Measurements from ENCODE around the gene PARP9.

The PARP9 gene

DNA sequence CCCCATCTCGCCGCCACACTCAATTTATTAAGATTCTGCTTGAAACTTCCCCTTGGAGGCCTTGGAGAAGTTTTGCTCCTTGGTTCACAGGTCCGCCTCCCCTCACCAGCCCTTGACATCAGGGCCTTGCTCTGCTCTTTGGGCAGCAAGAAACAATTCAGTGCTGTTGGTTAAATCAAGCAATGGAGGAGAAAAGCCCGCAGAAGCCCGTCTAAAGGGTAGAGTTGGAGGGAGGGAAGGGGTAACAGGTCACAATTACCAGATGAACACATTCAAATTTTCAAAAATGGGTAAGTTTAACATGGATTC is 429 bp downstream of the PARP9 start:
- Histone ChIP-seq H3K27ac (replicated peaks) (peak overlapping the region; percentile 91), H3K4me3 (replicated peaks; ENCODE audit: insufficient read depth, low read length) (peak overlapping the region; percentile 70), H3K27me3 (ENCODE audit: insufficient read depth, poor library complexity, severe bottlenecking) (no peaks in the 10 kb centered on the region)
- DNase-seq (ENCODE audit: low read depth in 1 of 2, low spot score in 1 of 2): peak in 1 of 2 experiments; percentile 22
- TF ChIP-seq SPI1 (IDR thresholded peaks at IDR 0.05; ENCODE audit: borderline replicate concordance, low read depth): no peak
- TF ChIP-seq, protein P1, sequence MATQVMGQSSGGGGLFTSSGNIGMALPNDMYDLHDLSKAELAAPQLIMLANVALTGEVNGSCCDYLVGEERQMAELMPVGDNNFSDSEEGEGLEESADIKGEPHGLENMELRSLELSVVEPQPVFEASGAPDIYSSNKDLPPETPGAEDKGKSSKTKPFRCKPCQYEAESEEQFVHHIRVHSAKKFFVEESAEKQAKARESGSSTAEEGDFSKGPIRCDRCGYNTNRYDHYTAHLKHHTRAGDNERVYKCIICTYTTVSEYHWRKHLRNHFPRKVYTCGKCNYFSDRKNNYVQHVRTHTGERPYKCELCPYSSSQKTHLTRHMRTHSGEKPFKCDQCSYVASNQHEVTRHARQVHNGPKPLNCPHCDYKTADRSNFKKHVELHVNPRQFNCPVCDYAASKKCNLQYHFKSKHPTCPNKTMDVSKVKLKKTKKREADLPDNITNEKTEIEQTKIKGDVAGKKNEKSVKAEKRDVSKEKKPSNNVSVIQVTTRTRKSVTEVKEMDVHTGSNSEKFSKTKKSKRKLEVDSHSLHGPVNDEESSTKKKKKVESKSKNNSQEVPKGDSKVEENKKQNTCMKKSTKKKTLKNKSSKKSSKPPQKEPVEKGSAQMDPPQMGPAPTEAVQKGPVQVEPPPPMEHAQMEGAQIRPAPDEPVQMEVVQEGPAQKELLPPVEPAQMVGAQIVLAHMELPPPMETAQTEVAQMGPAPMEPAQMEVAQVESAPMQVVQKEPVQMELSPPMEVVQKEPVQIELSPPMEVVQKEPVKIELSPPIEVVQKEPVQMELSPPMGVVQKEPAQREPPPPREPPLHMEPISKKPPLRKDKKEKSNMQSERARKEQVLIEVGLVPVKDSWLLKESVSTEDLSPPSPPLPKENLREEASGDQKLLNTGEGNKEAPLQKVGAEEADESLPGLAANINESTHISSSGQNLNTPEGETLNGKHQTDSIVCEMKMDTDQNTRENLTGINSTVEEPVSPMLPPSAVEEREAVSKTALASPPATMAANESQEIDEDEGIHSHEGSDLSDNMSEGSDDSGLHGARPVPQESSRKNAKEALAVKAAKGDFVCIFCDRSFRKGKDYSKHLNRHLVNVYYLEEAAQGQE (IDR thresholded peaks at IDR 0.05; ENCODE audit: insufficient replicate concordance, low read depth): no peak
- TF ChIP-seq, protein P2, sequence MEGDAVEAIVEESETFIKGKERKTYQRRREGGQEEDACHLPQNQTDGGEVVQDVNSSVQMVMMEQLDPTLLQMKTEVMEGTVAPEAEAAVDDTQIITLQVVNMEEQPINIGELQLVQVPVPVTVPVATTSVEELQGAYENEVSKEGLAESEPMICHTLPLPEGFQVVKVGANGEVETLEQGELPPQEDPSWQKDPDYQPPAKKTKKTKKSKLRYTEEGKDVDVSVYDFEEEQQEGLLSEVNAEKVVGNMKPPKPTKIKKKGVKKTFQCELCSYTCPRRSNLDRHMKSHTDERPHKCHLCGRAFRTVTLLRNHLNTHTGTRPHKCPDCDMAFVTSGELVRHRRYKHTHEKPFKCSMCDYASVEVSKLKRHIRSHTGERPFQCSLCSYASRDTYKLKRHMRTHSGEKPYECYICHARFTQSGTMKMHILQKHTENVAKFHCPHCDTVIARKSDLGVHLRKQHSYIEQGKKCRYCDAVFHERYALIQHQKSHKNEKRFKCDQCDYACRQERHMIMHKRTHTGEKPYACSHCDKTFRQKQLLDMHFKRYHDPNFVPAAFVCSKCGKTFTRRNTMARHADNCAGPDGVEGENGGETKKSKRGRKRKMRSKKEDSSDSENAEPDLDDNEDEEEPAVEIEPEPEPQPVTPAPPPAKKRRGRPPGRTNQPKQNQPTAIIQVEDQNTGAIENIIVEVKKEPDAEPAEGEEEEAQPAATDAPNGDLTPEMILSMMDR (IDR thresholded peaks at IDR 0.05; ENCODE audit: insufficient read depth, low read length): no peak
- no peak for TF ChIP-seq GABPA (IDR thresholded peaks at IDR 0.05; ENCODE audit: low read depth)
- no peak for TF ChIP-seq POLR2AphosphoS5 (IDR thresholded peaks at IDR 0.05; ENCODE audit: low read depth)

DNA sequence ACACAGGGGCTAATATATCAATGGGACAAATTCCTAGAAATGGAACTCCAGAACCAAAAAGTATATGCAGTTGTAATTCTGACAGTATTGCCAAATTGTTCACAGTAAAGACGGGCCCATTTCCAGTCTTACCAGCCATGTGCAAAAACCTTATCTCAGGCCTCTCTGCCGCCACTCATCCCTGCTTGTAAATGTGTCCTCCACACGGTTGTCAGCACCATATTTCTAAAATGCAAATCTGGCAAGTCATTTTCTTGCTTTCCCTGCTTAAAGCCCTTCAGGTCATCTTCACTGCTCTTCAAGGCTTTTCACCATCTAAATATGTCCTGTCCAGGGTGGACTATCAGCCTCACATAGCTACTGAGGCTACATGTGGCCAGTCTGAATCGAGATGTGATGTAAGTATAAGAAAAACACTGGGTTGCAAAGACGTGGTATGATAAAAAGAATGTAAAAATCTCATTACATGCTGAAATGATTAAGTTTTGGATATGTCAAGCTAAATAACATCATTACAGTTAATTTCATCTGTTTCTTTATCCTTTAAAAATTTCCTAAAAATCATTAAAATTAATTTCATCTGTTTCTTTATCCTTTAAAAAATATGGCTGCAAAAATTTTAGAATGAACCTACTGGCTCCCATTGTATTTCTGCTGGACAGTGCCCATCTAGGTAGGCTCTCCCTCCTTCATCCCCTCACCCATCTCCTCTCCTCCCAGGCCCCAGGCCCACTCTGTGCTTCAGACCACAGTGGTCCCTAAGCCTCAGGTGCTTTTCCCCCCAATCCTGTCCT is 980 bp downstream of the PARP9 start:
- no peak for DNase-seq (ENCODE audit: low read depth in 1 of 2, low spot score in 1 of 2)
- Histone ChIP-seq H3K27me3 (ENCODE audit: insufficient read depth, poor library complexity, severe bottlenecking) (no peaks in the 10 kb centered on the region), H3K27ac (replicated peaks) (no peak overlapping the region), H3K4me3 (replicated peaks; ENCODE audit: insufficient read depth, low read length) (no peak overlapping the region; the same call in 1 of the 2 replicates)
- TF ChIP-seq POLR2AphosphoS5 (IDR thresholded peaks at IDR 0.05; ENCODE audit: low read depth) (no peak), GABPA (IDR thresholded peaks at IDR 0.05; ENCODE audit: low read depth) (no peak), SPI1 (IDR thresholded peaks at IDR 0.05; ENCODE audit: borderline replicate concordance, low read depth) (no peak)

DNA sequence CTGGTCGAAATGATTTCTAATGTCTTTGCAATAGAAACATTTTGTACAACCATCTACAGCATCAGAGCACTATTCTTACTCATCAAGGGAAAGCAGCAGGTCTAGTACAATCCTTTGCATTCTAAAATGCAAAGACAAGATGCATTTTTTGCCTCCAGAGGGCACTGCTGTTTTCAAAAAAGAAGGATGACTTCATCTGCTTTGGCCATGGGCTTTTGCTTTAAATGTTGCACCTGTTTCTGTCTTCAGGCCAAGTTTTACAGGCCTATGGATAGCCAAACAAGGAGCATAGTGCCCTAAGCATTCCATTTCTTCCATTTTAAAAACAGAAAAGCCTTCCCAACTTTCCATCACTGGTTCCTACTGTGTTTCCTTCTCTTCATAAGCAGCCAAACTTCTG is 3.4 kb downstream of the PARP9 start:
- DNase-seq (ENCODE audit: low read depth in 1 of 2, low spot score in 1 of 2): peak in 1 of 2 experiments; percentile 60
- Histone ChIP-seq H3K27ac (replicated peaks) (no peak overlapping the region), H3K4me3 (replicated peaks; ENCODE audit: insufficient read depth, low read length) (no peak overlapping the region), H3K27me3 (ENCODE audit: insufficient read depth, poor library complexity, severe bottlenecking) (no peaks in the 10 kb centered on the region)
- TF ChIP-seq, protein P2 (IDR thresholded peaks at IDR 0.05; ENCODE audit: insufficient read depth, low read length): peak; percentile 83
- TF ChIP-seq POLR2AphosphoS5 (IDR thresholded peaks at IDR 0.05; ENCODE audit: low read depth): no peak
- TF ChIP-seq, protein P1 (IDR thresholded peaks at IDR 0.05; ENCODE audit: insufficient replicate concordance, low read depth): no peak

DNA sequence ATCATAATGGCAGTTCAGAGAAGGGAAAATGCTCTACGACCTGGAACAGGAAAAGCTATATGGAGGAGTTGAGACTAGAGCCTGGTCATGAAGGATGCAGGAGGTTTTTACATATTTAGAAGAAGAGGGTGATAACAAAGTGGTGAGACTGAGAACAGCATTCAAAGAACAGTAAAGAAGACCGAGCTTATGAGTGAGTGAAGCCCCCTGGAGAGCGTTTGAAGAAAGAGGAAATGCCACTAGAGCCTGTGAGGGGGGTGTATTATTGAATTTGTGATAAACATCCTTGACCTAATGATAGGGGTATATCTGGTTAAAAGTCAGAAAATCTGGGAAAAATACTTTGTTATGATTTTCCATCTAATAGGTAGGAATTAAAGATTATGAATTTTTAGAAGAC is 4.2 kb downstream of the PARP9 start:
- DNase-seq (ENCODE audit: low read depth in 1 of 2, low spot score in 1 of 2): no peak
- no peak overlapping the region for H3K27ac ChIP-seq (replicated peaks)
- no peak for TF ChIP-seq GABPA (IDR thresholded peaks at IDR 0.05; ENCODE audit: low read depth)
- TF ChIP-seq, protein P2 (IDR thresholded peaks at IDR 0.05; ENCODE audit: insufficient read depth, low read length): no peak

More for the DNA sequence above, 4.2 kb downstream of the PARP9 start:
- H3K4me3 ChIP-seq (replicated peaks; ENCODE audit: insufficient read depth, low read length): no peak overlapping the region
- no peaks in the 10 kb centered on the region for H3K27me3 ChIP-seq (ENCODE audit: insufficient read depth, poor library complexity, severe bottlenecking)
